Mucosa of rectum (tissue), 2 donors: ENCODE results near the gene ELOB.

Source experiments
- H3K27ac ChIP-seq, 2 donors: one replicate each; pipeline ENCODE4 v1.7.0; 2013; ENCODE audit warnings: inconsistent platforms in 2 of 2, low read depth in 2 of 2, low read length in 2 of 2
- H3K27me3 ChIP-seq, 2 donors: one replicate each; pipeline ENCODE4 v1.7.0; 2013; ENCODE audit warnings: low read length in 2 of 2; ENCODE audit not compliant: control insufficient read depth in 2 of 2, insufficient read depth in 2 of 2
- H3K36me3 ChIP-seq, 2 donors: one replicate each; pipeline ENCODE4 v1.7.0; 2013; ENCODE audit warnings: low read length in 2 of 2; ENCODE audit not compliant: control insufficient read depth in 2 of 2, insufficient read depth in 2 of 2
- H3K4me1 ChIP-seq, 2 donors: one replicate each; pipeline ENCODE4 v1.7.0; 2013; ENCODE audit warnings: low read length in 2 of 2, mild to moderate bottlenecking in 1 of 2; ENCODE audit not compliant: control insufficient read depth in 2 of 2, insufficient read depth in 2 of 2
- H3K4me3 ChIP-seq, 2 donors: one replicate each; pipeline ENCODE4 v1.7.0; 2013; ENCODE audit warnings: low read length in 2 of 2
- H3K9ac ChIP-seq, 2 donors: one replicate each; pipeline ENCODE4 v1.7.0; 2013; ENCODE audit warnings: low read length in 2 of 2, low read depth in 1 of 2, mild to moderate bottlenecking in 1 of 2
- H3K9me3 ChIP-seq, 2 donors: one replicate each; pipeline ENCODE4 v1.7.0; 2013; ENCODE audit warnings: low read length in 2 of 2; ENCODE audit not compliant: control insufficient read depth in 2 of 2
- donor health status: healthy.
- donor health status: Normal muscosa, but diverticular disease.

ELOB gene

GRCh38 chr16:2777231-2777902, at the start of gene ELOB:
Gene ELOB, minus strand, starts transcription at chr16:2777280. Its CDS starts 41 bp downstream, at chr16:2777239.
- Histone ChIP-seq H3K4me1 (peaks cover 23 to 25% of the 10 kb centered on the region in 2 donors), H3K9ac (peak within 1 kb of the TSS; percentile 100), H3K36me3 (peaks cover 20 to 27% of the 10 kb centered on the region in 2 donors), H3K27me3 (no peaks in the 10 kb centered on the region), H3K27ac (peak within 1 kb of the TSS; percentile 99 to 100), H3K4me3 (peak within 1 kb of the TSS; percentile 95 to 96), H3K9me3 (no peaks in the 10 kb centered on the region)

- Histone ChIP-seq H3K27ac (no peak overlapping the region), H3K9me3 (no peaks in the 10 kb centered on the region), H3K9ac (no peak overlapping the region), H3K27me3 (no peaks in the 10 kb centered on the region), H3K4me1 (peaks cover 8 to 17% of the 10 kb centered on the region in 2 donors), H3K4me3 (no peak overlapping the region), H3K36me3 (no peaks in the 10 kb centered on the region)
Observed at GRCh38 chr16:2825906-2826305, 48.8 kb upstream of the ELOB start.

- H3K4me3 ChIP-seq: no peak overlapping the region
- no peaks in the 10 kb centered on the region for H3K36me3 ChIP-seq
- H3K27ac ChIP-seq: no peak overlapping the region
- peaks cover 6 to 11% of the 10 kb centered on the region in 2 donors for H3K4me1 ChIP-seq
- no peaks in the 10 kb centered on the region for H3K27me3 ChIP-seq
- H3K9me3 ChIP-seq: no peaks in the 10 kb centered on the region
- H3K9ac ChIP-seq: no peak overlapping the region
Observed at GRCh38 chr16:2825049-2825742, 48.1 kb upstream of the ELOB start.

GRCh38 chr16:2824626-2825025, 47.5 kb upstream of the ELOB start:
- no peaks in the 10 kb centered on the region for H3K27me3 ChIP-seq
- H3K27ac ChIP-seq: no peak overlapping the region

GRCh38 chr16:2822496-2822895, 45.4 kb upstream of the ELOB start:
- H3K9ac ChIP-seq: no peak overlapping the region
- H3K4me3 ChIP-seq: no peak overlapping the region
- H3K27ac ChIP-seq: no peak overlapping the region
- no peaks in the 10 kb centered on the region for H3K9me3 ChIP-seq
- no peaks in the 10 kb centered on the region for H3K27me3 ChIP-seq
- H3K36me3 ChIP-seq: no peaks in the 10 kb centered on the region
- H3K4me1 ChIP-seq: peaks cover 0 to 2% of the 10 kb centered on the region in 2 donors

More at GRCh38 chr16:2824626-2825025, 47.5 kb upstream of the ELOB start:
- H3K4me1 ChIP-seq: peaks cover under 1 to 8% of the 10 kb centered on the region in 2 donors
- H3K36me3 ChIP-seq: no peaks in the 10 kb centered on the region
- no peak overlapping the region for H3K4me3 ChIP-seq
- no peaks in the 10 kb centered on the region for H3K9me3 ChIP-seq
- H3K9ac ChIP-seq: no peak overlapping the region

- no peak overlapping the region for H3K27ac ChIP-seq
- peaks cover 0 to 2% of the 10 kb centered on the region in 2 donors for H3K4me1 ChIP-seq
- no peak overlapping the region for H3K4me3 ChIP-seq
- no peak overlapping the region for H3K9ac ChIP-seq
- H3K36me3 ChIP-seq: no peaks in the 10 kb centered on the region
- H3K9me3 ChIP-seq: no peaks in the 10 kb centered on the region
- no peaks in the 10 kb centered on the region for H3K27me3 ChIP-seq
Observed at GRCh38 chr16:2822158-2822495, 45.0 kb upstream of the ELOB start.

GRCh38 chr16:2821487-2822157, 44.5 kb upstream of the ELOB start:
- Histone ChIP-seq H3K27ac (no peak overlapping the region), H3K9ac (no peak overlapping the region), H3K4me1 (peaks cover 0 to 2% of the 10 kb centered on the region in 2 donors), H3K27me3 (no peaks in the 10 kb centered on the region), H3K36me3 (no peaks in the 10 kb centered on the region), H3K9me3 (no peaks in the 10 kb centered on the region), H3K4me3 (no peak overlapping the region)

- Histone ChIP-seq H3K27me3 (no peaks in the 10 kb centered on the region), H3K4me1 (peaks cover 0 to 2% of the 10 kb centered on the region in 2 donors), H3K9ac (no peak overlapping the region), H3K9me3 (no peaks in the 10 kb centered on the region), H3K4me3 (no peak overlapping the region), H3K36me3 (no peaks in the 10 kb centered on the region), H3K27ac (no peak overlapping the region)
Observed at GRCh38 chr16:2820836-2821486, 43.9 kb upstream of the ELOB start.

- no peak overlapping the region for H3K9ac ChIP-seq
Observed at GRCh38 chr16:2819939-2820835, 43.1 kb upstream of the ELOB start.

More at GRCh38 chr16:2819939-2820835, 43.1 kb upstream of the ELOB start:
- no peak overlapping the region for H3K4me3 ChIP-seq
- H3K9me3 ChIP-seq: no peaks in the 10 kb centered on the region
- no peaks in the 10 kb centered on the region for H3K27me3 ChIP-seq
- H3K27ac ChIP-seq: no peak overlapping the region
- H3K36me3 ChIP-seq: no peaks in the 10 kb centered on the region
- H3K4me1 ChIP-seq: peaks cover 0 to 2% of the 10 kb centered on the region in 2 donors
